ENCODE measurements around the gene PDAP1.

- no peak for TF ChIP-seq GATA3 (IDR thresholded peaks at IDR 0.05; ENCODE audit: low read depth, low read length)
- TF ChIP-seq GATA2 (IDR thresholded peaks at IDR 0.05; ENCODE audit: low read depth, low read length): no peak
These were observed 47.9 kb upstream of the PDAP1 start for GRCh38 chr7:99456288-99456687.

Measured in SH-SY5Y (cell line).